Measurements from ENCODE around the gene SRGAP1.

- no peak for TF ChIP-seq CTCF (IDR thresholded peaks at IDR 0.05)
- TF ChIP-seq POLR2AphosphoS5 (IDR thresholded peaks at IDR 0.05) = no peak
Measured at GRCh38 chr12:64066776-64067175, 222.3 kb downstream of the SRGAP1 start.

Measured in upper lobe of left lung (tissue), 4 donors.